Activated naive CD4-positive, alpha-beta T cell treated with Interleukin-2 at 50 U/mL for 16 hours (primary cell): ENCODE measurements around the gene POLD1.

Experiments
- DNase-seq: peaks from one replicate; pipeline ENCODE4 v3.0.0-alpha.2; 2020

The POLD1 gene

DNA sequence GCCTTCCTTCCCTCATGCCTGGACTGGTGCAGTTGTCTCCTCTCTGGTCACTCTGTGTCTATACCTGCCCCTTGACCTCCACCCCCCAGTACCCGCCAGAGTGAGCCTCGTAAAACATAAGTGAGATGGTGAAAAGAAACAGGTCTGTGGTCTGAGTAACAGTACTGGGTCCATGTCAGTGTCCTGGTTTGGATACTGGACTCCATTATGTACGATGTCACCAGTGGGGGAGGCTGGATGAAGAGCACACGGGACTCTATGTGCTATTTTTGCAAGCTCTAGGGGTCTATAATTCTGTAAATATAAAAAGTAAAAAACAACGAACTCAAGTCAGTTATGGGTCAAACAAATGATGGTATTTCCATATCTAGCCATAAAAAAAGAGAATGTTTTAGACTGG lies 62.9 kb downstream of the POLD1 start:
- no peak for DNase-seq

DNA sequence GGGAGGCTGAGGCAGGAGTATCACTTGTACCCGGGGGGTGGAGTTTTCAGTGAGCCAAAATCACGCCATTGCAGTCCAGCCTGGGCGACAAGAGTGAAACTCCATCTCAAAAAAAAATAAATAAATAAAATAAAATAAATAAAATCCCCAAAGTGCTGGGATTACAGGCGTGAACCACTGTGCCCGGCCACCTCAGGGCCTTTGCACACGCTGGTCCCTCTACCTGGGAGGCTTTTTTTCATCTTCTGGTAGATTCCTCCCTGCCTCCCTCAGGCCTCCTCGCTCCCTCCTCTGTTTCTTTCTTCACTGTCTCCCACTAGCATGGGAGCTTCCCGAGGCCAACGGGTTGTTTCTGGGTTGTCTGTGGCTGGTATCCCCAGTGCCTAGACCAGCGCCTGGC lies 63.6 kb downstream of the POLD1 start:
- no peak for DNase-seq

DNA sequence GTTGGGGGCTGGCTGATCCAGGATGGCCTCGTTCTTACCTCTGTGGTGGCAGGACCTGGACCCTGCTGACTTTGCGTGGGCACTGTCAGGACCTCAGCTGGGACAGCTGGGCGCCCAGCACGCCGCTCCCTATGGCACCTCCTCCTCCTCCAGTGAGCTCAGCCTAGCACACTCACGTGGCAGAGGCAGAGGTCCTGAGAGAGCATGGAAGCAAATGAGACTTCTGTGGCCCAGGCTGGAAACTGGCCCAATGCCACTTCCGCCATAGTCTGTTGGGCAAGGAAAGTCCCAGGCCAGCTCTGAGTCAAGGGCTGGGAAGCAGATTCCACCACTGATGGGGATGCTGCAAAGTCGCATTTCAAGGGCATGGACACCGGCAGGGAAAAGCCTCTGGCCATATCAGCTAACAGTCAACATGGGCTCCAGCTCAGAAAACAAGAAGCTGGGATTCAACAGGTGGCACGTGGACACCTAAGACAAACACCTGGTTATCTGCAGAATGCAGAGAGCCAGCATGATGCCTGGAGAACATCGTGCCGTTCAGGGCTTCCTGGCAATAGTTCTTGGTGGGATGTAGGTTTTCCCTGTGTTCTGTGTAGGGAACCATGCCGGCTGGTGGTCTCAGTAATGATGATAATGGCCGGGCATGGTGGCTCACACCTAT lies 65.2 kb downstream of the POLD1 start:
- no peak for DNase-seq

DNA sequence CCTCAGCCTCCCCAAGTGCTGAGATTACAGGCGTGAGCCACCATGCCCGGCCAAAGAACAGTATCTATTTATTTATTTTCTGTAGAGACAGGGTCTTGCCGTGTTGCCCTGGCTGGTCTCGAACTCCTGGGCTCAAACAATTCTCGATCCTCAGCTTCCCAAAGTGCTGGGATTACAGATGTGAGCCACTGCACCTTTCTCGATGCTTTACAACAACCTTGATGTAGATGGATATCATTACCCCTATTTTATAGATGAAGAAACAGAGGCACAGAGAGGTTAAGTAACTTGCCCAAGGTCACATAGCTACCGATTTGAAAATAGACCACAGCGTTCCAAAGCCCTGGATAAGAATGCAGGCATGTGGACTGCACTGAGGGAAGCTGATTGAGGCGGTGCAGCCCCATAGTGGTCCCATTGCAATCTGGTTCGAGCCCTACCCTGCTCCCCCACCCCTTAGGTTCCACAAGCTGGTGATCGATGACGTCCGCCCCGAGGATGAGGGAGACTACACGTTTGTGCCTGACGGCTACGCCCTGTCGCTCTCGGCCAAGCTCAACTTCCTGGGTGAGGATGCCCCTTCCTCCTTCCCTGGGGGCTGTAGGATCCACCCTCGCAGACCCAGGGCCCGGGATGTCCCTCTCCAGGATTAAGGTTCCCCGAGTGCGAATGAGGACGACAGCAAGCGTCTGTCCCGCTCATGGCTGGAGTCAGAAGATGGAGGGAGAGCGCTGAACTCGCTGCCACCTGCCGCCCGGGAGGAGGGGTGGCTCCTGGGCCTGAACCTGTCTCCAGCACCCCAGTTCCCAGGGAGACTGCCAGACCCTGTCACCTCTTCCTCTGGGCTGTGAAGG lies 66.4 kb downstream of the POLD1 start:
- no peak for DNase-seq

DNA sequence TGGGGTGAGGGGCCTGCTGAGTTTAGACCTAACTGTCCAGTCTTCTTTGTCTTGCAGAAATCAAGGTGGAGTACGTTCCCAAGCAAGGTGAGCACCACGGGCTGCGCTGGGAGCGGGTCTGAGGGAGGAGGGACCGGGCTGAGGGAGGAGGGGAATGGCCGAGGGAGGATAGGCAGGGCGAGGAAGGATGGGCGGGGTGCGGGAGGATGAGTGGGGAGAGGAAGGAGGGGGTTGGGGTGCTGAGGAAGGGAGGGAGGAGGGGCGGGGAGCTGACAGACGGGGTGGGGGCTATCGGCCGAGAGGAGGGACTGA lies 67.0 kb downstream of the POLD1 start:
- DNase-seq, result no peak

DNA sequence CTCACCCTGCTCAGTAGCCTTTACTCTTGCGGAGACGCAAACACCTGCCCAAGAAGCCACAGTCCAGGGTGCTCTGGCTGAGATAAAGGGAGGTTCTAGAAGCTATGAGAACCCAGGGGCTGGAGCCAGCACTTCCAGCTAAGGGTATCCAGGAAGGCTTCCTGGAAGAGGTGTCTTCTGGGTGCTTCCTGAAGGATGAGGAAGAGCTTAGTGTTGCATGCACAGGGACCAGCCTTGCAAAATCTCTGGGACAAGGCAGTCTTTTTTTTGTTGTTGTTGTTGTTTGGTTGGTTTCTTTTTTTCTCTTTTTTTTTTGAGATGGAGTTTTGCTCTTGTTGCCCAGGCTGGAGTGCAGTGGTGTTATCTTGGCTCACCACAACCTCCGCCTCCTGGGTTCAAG lies 69.1 kb downstream of the POLD1 start:
- no peak for DNase-seq

DNA sequence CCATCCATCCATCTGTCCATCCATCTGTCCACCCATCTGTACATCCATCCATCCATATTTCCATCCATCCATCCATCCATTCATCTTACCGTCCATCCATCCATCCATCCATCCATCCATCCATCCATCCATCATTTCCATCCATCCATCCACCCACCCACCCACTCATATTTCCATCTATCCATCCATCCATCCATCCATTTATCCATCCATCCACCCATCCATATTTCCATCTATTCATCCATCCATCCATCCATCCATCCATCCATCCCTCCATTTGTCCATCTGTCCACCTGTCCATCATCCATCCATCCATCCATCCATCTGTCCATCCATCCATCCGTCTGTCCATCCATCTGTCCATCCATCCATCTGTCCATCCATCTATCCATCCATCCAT lies 71.8 kb downstream of the POLD1 start:
- no peak for DNase-seq

DNA sequence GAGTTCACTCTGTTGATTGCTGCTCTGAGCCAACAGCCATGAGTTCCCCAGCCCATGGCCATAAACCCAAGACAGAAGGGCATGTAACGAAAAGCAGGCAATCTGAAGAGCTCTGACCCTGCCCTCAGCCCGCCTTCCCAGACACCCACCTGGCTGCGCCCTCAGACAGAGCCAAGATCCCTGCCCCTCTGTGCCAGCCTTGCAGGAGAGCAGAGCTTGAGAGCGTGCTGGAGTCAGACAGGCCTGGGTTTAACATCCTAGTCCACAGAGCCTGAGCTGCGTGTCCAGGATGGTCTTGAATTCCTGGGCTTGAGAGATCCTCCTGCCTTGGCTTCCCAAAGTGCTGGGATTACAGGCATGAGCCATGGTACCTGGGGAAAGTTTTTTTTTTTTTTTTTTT lies 73.2 kb downstream of the POLD1 start:
- no peak for DNase-seq

DNA sequence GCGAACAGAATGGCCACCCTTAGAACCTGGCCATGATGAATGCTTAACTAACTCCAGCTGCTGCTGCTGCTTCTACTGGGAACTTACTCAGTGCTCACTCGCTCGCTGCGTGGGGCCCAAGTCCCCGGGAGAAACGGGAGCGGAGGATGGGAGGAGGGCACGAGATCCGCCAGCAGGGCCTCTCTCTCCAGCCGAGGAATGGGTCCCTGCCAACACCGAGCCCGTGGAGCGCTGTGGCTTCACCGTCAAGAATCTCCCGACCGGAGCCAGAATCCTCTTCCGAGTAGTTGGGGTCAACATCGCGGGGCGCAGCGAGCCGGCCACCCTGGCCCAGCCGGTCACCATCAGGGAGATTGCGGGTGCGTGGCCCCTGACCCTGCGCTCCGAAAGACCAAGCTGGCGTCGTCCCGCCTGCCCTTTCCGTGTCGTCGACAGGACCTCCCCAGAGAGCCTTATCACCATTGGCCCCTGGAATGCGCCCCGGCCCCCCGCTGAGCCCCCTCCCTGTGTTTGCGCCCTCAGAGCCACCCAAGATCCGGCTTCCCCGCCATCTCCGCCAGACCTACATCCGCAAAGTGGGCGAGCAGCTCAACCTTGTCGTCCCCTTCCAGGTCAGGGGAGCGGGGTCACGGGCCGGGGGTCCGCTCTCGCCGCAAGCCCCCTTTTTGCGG lies 74.4 kb downstream of the POLD1 start:
- no peak for DNase-seq

DNA sequence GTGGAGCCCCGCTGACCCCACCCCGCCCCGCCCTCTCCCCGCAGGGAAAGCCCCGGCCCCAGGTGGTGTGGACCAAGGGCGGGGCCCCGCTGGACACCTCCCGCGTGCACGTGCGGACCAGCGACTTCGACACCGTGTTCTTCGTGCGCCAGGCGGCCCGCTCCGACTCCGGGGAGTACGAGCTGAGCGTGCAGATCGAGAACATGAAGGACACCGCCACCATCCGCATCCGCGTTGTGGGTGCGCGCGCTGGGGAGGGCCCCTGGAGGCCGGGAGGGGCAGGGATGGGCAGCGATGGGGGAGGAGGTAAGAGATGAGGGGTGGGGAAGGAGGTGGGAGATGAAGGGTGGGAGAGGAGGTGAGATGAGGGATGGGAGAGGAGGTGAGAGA lies 74.9 kb downstream of the POLD1 start:
- no peak for DNase-seq

DNA sequence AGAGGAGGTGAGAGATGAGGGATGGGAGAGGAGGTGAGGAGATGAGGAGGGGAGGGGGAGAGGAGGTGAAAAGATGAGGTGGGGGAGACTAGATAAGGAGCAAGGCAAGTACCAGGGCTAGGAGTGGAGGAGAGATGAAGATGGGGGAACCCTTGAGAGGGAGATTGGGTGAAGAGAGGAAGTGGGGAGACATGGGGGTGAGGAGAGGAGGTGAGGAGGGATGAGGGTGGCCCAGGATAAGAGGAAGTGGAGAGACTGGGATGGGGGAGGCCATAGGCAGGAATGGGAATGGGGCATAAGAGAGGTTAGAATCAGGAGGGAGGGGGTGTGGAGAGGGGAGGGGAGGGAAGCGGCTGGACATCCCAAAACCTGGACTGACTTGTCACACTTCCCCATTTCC lies 75.5 kb downstream of the POLD1 start:
- DNase-seq, result no peak

DNA sequence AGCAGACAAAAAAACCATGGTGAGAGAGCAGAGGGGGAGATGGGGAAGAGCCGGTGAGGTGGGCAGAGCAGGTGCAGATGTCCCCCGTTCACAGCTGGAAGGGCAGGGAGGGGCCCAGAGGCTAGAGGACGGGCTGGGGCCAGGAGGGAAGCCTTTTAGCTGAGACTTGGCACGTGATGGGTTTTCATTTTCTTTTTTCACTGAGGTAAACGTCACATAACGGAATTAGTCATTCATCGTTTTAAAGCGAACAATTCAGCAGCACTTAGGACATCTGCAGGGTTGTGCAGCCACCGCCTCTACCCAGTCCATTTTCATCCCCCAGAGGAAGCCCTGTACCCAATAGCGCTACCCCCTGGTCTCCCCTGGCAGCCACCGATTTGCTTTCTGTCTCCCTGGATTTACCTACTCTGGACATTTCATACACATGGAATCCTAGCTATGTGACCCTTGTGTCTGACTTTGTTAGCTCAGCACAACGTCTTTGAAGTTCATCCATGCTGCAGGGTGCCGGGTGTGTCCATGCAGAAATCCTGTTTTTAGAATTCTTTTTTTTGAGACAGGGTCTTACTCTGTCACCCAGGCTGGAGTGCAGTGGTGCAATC lies 76.1 kb downstream of the POLD1 start:
- peak; percentile 7 for DNase-seq

DNA sequence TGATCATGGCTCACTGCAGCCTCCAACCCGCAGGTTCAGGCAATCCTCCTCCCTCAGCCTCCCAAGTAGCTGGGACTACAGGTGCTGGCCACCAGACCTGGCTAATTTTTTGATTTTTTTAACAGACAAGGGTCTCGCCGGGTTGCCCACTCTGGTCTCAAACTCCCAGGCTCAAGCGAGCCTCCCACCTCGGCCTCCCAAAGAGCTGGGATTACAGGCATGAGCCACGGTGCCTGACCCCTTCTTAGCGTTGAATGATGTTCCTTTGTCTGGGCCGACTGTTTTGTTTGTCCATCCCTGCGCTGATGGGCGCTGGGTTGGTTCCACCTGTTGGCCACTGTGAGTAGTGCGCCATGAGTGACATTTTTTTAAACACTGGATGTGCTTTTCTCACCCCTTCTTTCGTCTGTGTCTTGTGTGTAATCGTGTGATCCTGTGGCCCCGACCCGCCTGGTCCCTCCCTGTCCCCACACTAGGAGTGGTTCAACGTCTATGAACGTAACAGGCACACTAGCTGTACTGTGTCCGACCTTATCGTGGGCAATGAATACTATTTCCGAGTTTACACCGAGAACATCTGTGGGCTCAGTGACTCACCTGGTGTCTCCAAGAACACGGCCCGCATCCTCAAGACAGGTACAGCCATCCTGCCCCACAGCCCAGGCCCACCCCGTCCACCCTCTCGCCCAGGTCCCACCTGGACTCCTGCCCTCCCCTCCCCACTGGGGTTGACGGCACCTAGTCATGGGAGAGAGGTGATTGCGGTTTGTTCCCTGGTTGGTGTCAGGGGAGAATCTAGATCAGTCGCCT lies 77.1 kb downstream of the POLD1 start:
- DNase-seq, result peak; percentile 61

DNA sequence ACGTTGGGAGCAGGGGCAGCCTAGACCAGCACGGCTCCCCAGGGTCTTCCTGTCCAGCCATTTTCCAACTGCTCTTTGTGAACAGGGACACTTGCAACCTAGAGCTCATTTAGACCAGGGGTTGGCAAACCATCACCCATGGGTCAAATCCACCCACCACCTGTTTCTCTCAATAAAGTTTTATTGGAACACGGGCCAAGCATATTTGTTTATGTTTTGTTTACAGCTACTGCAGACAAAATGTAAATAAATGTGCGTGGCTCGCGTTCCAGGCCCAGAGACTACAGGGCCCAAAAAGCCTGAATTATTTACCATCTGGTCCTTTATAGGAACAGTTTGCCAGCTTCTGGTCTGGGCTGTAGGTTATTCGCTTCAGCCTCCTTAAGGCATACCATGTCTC lies 78.8 kb downstream of the POLD1 start:
- no peak for DNase-seq

DNA sequence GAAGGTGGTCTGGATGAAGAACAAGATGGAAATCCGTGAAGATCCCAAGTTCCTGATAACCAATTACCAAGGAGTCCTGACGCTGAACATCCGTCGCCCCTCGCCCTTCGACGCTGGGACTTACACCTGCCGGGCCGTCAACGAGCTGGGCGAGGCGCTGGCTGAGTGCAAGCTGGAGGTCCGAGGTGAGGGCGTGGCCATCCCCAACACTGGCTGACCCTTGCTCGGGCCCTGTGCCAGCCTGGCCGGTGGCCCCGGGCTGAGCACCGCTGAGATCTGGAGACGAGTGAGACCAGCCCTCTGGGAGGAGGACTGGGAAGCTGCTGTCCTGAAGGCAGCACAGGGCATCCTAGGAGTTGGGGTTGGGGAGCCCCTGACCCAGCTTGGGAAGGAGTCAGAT lies 80.2 kb downstream of the POLD1 start:
- DNase-seq, result no peak

DNA sequence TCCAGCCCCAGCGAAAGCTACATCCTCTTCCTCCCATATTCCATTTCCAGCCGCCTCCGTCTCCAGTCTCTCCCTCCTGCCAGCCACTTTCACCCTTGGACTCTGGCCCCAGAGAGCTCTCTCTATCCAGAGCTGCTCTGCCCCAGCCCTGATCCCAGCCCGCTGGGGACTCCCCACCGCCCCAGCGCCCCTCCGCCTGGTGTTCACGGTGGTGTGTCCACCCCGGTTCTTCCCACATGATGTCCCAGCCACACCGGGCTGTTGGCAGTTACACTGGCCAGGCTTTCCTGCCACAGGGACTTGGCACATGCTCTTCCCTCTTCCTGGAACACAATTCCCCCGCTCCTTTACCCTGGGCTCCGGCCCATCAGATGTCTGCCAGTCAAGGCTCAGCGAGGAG lies 80.9 kb downstream of the POLD1 start:
- DNase-seq, result no peak

DNA sequence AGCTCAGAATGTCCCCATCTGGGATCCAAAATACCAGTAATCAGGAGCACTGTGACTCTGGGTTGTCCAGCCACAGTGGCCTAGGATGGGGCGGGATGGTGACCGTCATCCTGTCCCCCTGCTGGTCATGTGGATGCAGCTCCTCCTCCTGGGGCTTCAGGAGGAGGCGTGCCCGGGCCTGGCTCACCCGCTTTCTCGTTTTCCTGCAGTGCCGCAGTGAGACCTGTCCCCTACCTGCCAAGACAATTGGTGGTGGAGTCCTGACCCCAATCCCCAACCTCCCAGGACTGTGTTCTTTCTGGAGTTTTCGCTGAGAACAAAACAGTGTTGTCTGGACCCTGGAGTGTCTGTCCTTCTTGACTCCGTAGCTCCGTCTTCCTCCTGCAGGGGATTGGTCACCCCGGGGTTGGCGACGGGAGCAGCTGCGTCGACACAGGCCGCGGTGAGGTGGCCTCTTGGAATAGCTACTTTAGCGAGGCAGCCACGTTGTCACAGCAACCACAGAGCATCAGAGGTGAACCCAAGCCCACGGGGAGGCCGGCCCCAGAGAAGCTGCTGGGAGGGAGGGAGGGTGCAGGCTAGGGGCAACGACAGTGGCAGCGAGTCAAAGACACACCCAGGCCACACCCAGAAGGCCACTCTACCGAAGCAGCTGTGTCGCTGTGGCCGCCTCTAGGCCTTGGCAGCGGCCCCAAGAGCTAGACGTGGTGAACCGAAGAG lies 82.0 kb downstream of the POLD1 start:
- DNase-seq, result no peak

DNA sequence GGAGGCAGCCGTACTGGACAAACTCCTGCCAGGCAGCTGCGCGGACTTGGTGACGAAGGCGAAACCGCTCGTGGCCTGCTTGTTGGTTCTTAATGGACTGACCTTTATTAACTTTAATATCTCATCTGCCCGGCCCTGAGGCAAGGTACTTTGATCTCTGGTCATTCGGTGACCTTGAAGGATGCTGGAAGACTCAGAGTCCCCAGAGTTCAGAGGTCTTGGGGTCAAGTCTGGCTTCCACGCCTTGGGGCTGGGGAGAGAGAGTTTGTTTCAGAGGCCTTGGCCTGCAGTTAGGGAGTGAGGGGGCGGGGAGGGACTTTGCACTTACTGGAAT lies 82.5 kb downstream of the POLD1 start:
- no peak for DNase-seq

DNA sequence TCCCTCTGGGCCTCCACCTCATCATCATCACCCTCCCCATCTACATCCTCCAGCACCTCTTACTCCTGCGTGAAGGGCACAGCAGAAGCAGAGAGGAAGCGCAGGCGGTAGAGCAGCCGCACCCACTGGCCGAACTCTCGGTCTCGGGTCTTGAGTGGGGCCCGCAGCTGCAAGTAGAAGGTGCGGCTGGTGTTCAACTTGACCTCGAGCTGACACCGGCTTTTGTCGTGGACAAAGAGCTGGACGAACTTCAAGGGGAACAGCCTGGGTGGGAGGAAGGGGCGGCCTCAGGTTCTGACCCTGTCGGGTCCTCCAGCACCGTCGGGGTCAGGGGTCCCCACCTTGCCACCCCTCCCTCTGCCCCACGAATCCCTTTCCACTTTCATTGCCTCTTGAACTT lies 83.4 kb downstream of the POLD1 start:
- no peak for DNase-seq
